ENCODE results near the gene RHOT2. TPM values are rescaled to one million over a fixed set of nuclear protein-coding genes. Genes with fewer than 3 reads are reported as not detected.

The RHOT2 gene
- total RNA-seq, 1 donor from 2014 or later = 93.2 TPM

DNA sequence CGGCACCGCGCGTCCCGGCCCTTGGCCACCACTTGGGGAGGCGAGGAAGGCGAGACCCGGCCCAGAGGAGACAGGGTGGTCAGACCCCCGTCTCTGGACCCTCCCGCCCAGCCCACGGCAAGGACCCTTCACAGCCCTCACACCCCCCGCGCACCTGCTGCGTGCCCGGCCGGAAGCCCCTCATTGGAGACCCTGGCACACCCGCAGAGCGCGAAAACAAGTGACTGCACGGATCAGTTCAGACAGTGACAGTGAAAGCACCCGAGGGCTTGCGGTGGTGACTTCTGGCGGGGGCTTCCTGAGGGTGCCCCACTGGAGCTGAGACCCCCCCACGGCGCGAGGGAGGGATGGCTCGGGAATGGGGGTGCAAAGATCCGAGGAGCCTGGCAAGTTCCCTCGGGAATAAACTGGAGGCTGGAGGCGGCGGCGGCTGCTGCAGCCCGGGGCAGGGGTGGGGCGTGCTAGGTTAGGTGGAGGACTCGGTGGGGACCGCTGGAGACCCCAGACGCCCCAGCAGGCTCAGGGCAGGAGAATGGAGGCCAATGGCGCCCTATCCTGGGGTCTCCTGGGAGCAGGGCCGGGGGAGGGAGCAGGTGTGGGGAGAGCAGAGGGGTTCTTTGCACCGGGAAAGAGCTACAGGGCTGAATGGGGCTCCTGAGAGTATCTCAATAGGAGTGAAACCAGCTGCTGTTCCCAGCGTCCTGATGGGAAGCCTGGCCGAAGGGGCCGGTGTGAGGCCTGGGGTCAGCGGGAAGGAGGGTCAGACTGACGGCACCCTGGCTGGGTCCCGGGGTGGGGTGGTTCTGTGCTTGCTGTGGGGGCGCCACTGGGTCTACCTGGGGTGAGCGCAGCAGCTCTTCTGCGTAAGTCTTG is 38.5 kb downstream of the RHOT2 start:
- H3K4me3 Mint-ChIP-seq (ENCODE audit: unreplicated experiment) = peak overlapping the region; percentile 45
- no peaks in the 10 kb centered on the region for H3K36me3 Mint-ChIP-seq (ENCODE audit: low read depth, unreplicated experiment)

GRCh38 chr16:707062-707538 is 39.2 kb downstream of the RHOT2 start:
- H3K27me3 Mint-ChIP-seq (ENCODE audit: low read depth, unreplicated experiment) = peaks cover 40% of the 10 kb centered on the region
- no peak for FAIRE-seq
- no peak for DNase-seq (ENCODE audit: low read depth)

More for the DNA sequence above, 38.5 kb downstream of the RHOT2 start:
- no peak for DNase-seq (ENCODE audit: low read depth)
- Histone ChIP-seq H3K36me3 (ENCODE audit: insufficient read depth, low read length) (no peaks in the 10 kb centered on the region), H3K9me3 (ENCODE audit: insufficient read depth, low read depth, low read length) (no peaks in the 10 kb centered on the region), H3K9ac (ENCODE audit: low read length) (no peak overlapping the region), H4K20me1 (ENCODE audit: insufficient read depth, low read length) (peaks cover 28% of the 10 kb centered on the region), H2AFZ (ENCODE audit: low read depth, low read length) (no peak overlapping the region), H3K27ac (ENCODE audit: low read depth, low read length) (no peak overlapping the region), H3K4me1 (ENCODE audit: insufficient read depth, low read length) (peaks cover 18% of the 10 kb centered on the region), H3K27me3 (ENCODE audit: insufficient read depth, low read length) (peaks cover 37% of the 10 kb centered on the region), H3K79me2 (ENCODE audit: insufficient read depth, low read length) (no peaks in the 10 kb centered on the region), H3K4me2 (ENCODE audit: low read length) (peak overlapping the region; percentile 67), H3K4me3 (ENCODE audit: insufficient read depth, low read depth, low read length) (no peak overlapping the region)
- no peak for TF ChIP-seq CTCF (IDR thresholded peaks at IDR 0.05; ENCODE audit: insufficient read depth, low read depth, low read length)
- TF ChIP-seq EZH2 (IDR thresholded peaks at IDR 0.05; ENCODE audit: insufficient read depth, low read length) = peak; percentile 85
- Mint-ChIP-seq H3K9me3 (ENCODE audit: unreplicated experiment) (peaks cover 5% of the 10 kb centered on the region), H3K27ac (ENCODE audit: unreplicated experiment) (no peak overlapping the region), H3K27me3 (ENCODE audit: low read depth, unreplicated experiment) (peaks cover 44% of the 10 kb centered on the region), H3K4me1 (ENCODE audit: low read depth, unreplicated experiment) (peaks cover 3% of the 10 kb centered on the region)
- no peak for FAIRE-seq

More at GRCh38 chr16:707062-707538, 39.2 kb downstream of the RHOT2 start:
- Histone ChIP-seq H3K4me2 (ENCODE audit: low read length) (no peak overlapping the region), H3K79me2 (ENCODE audit: insufficient read depth, low read length) (no peaks in the 10 kb centered on the region), H3K27ac (ENCODE audit: low read depth, low read length) (no peak overlapping the region), H3K36me3 (ENCODE audit: insufficient read depth, low read length) (no peaks in the 10 kb centered on the region), H3K9me3 (ENCODE audit: insufficient read depth, low read depth, low read length) (no peaks in the 10 kb centered on the region), H3K9ac (ENCODE audit: low read length) (no peak overlapping the region), H2AFZ (ENCODE audit: low read depth, low read length) (no peak overlapping the region), H3K4me3 (ENCODE audit: insufficient read depth, low read depth, low read length) (no peak overlapping the region), H3K27me3 (ENCODE audit: insufficient read depth, low read length) (peaks cover 31% of the 10 kb centered on the region), H4K20me1 (ENCODE audit: insufficient read depth, low read length) (peaks cover 26% of the 10 kb centered on the region), H3K4me1 (ENCODE audit: insufficient read depth, low read length) (peaks cover 18% of the 10 kb centered on the region)
- Mint-ChIP-seq H3K9me3 (ENCODE audit: unreplicated experiment) (peaks cover 5% of the 10 kb centered on the region), H3K4me3 (ENCODE audit: unreplicated experiment) (peak overlapping the region; percentile 40), H3K4me1 (ENCODE audit: low read depth, unreplicated experiment) (peaks cover 3% of the 10 kb centered on the region), H3K27ac (ENCODE audit: unreplicated experiment) (no peak overlapping the region), H3K36me3 (ENCODE audit: low read depth, unreplicated experiment) (no peaks in the 10 kb centered on the region)
- TF ChIP-seq EZH2 (IDR thresholded peaks at IDR 0.05; ENCODE audit: insufficient read depth, low read length) (no peak), CTCF (IDR thresholded peaks at IDR 0.05; ENCODE audit: insufficient read depth, low read depth, low read length) (no peak)
